ENCODE measurements around the gene LAMTOR3. TPM values are rescaled to one million over a fixed set of nuclear protein-coding genes. Genes with fewer than 3 reads are reported as not detected.
"Not testable (repeated sequence)": the region's sequence is repeated elsewhere in the genome, so short reads cannot be mapped to it uniquely, and the experiment has no call there.

LAMTOR3 gene
- total and polyA plus RNA-seq, 12 donors, result 24.2 to 103 (median 46.1) TPM

- no peak overlapping the region for H3K27ac ChIP-seq
- TF ChIP-seq, protein P1, sequence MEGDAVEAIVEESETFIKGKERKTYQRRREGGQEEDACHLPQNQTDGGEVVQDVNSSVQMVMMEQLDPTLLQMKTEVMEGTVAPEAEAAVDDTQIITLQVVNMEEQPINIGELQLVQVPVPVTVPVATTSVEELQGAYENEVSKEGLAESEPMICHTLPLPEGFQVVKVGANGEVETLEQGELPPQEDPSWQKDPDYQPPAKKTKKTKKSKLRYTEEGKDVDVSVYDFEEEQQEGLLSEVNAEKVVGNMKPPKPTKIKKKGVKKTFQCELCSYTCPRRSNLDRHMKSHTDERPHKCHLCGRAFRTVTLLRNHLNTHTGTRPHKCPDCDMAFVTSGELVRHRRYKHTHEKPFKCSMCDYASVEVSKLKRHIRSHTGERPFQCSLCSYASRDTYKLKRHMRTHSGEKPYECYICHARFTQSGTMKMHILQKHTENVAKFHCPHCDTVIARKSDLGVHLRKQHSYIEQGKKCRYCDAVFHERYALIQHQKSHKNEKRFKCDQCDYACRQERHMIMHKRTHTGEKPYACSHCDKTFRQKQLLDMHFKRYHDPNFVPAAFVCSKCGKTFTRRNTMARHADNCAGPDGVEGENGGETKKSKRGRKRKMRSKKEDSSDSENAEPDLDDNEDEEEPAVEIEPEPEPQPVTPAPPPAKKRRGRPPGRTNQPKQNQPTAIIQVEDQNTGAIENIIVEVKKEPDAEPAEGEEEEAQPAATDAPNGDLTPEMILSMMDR (IDR thresholded peaks at IDR 0.05), result no peak
- no peak for TF ChIP-seq POLR2A (IDR thresholded peaks at IDR 0.05)
- H3K4me1 ChIP-seq (replicated peaks in 1 of 2), result no peaks in the 10 kb centered on the region
- no peaks in the 10 kb centered on the region for H3K27me3 ChIP-seq
- WGBS, 4 donors, result 66 to 77% (median 70%) methylated on average over 3 of the region's 3 CpGs
- DNase-seq, result no peak
- H3K36me3 ChIP-seq (replicated peaks in 1 of 2), result no peaks in the 10 kb centered on the region
- intact Hi-C loops (cut with DNase I), result no loop called here
- H3K9me3 ChIP-seq (replicated peaks in 1 of 3), result no peaks in the 10 kb centered on the region
- H3K4me3 ChIP-seq, result no peak overlapping the region
Measured at GRCh38 chr4:99832758-99833157, 61.5 kb downstream of the LAMTOR3 start.

GRCh38 chr4:99832321-99832720, 61.9 kb downstream of the LAMTOR3 start:
- no peak for DNase-seq
- no peaks in the 10 kb centered on the region for H3K9me3 ChIP-seq (replicated peaks in 1 of 3)
- H3K27me3 ChIP-seq, result no peaks in the 10 kb centered on the region
- no peak overlapping the region for H3K27ac ChIP-seq
- H3K4me3 ChIP-seq, result no peak overlapping the region
- H3K36me3 ChIP-seq (replicated peaks in 1 of 2), result no peaks in the 10 kb centered on the region
- intact Hi-C loops (cut with DNase I), result no loop called here
- H3K4me1 ChIP-seq (replicated peaks in 1 of 2), result no peaks in the 10 kb centered on the region
- no peak for TF ChIP-seq POLR2A (IDR thresholded peaks at IDR 0.05)
- TF ChIP-seq, protein P1 (IDR thresholded peaks at IDR 0.05), result no peak

- intact Hi-C loops (cut with DNase I); H3K27ac ChIP-seq; H3K36me3 ChIP-seq (replicated peaks in 1 of 2); H3K9me3 ChIP-seq (replicated peaks in 1 of 3); DNase-seq; H3K4me3 ChIP-seq; H3K27me3 ChIP-seq; H3K4me1 ChIP-seq (replicated peaks in 1 of 2): not testable (repeated sequence)
- WGBS, 4 donors, result 87 to 97% (median 93%) methylated on average over 5 of the region's 5 CpGs
Measured at GRCh38 chr4:99830051-99830450, 64.2 kb downstream of the LAMTOR3 start.

- intact Hi-C loops (cut with DNase I), result no loop called here
- H3K4me3 ChIP-seq, result no peak overlapping the region
- WGBS, 4 donors, result 44 to 59% (median 54%) methylated on average over 1 of the region's 1 CpG
- H3K36me3 ChIP-seq (replicated peaks in 1 of 2), result no peaks in the 10 kb centered on the region
- H3K27me3 ChIP-seq, result no peaks in the 10 kb centered on the region
- no peak overlapping the region for H3K27ac ChIP-seq
- no peak for DNase-seq
- TF ChIP-seq, protein P1 (IDR thresholded peaks at IDR 0.05), result no peak
- no peak for TF ChIP-seq POLR2A (IDR thresholded peaks at IDR 0.05)
- H3K4me1 ChIP-seq (replicated peaks in 1 of 2), result no peaks in the 10 kb centered on the region
- H3K9me3 ChIP-seq (replicated peaks in 1 of 3), result no peaks in the 10 kb centered on the region
Measured at GRCh38 chr4:99828477-99828876, 65.8 kb downstream of the LAMTOR3 start.

Other genes starting within 250 kb of the LAMTOR3 start
- gene C4orf54, start 236.6 kb downstream of the LAMTOR3 start, total RNA-seq, result under 1 TPM in 8 of 9 donors, not detected in 1; under 0.01 to 0.37 (median 0.12) TPM
- under 1 TPM; 0.03 to 0.09 (median 0.08) TPM for gene C4orf54, start 236.6 kb downstream of the LAMTOR3 start, polyA plus RNA-seq
- 1 to 10 TPM in 8 of 9 donors, under 1 TPM in 1; 0.42 to 3.7 (median 1.8) TPM for gene DAPP1, start 77.6 kb downstream of the LAMTOR3 start, total RNA-seq
- gene DAPP1, start 77.6 kb downstream of the LAMTOR3 start, polyA plus RNA-seq, result 1 to 10 TPM in 1 of 3 donors, under 1 TPM in 2; 0.51 to 1.2 (median 0.88) TPM
- gene DNAJB14, start 52.2 kb upstream of the LAMTOR3 start, total RNA-seq, result 10 to 100 TPM; 21.9 to 53.7 (median 37.8) TPM
- gene DNAJB14, start 52.2 kb upstream of the LAMTOR3 start, polyA plus RNA-seq, result 10 to 100 TPM in 2 of 3 donors, 1 to 10 TPM in 1; 7.2 to 28.0 (median 19.1) TPM
- gene H2AZ1, start 55.8 kb upstream of the LAMTOR3 start, total RNA-seq, result 100 to 1,000 TPM in 4 of 9 donors, 10 to 100 TPM in 5; 84.9 to 234 (median 99.2) TPM
- 10 to 100 TPM; 49.7 to 69.9 (median 53.4) TPM for gene H2AZ1, start 55.8 kb upstream of the LAMTOR3 start, polyA plus RNA-seq

Data from adrenal gland (tissue), 12 donors.